AG10803 (cell line): ENCODE data around the gene KCTD16.

Source experiments
- DNase-seq: peaks from one replicate; pipeline ENCODE4 v3.0.0; 2010; ENCODE audit warnings: low read depth
- H3K4me3 ChIP-seq: 2 replicates; pipeline ENCODE4 v1.5.1; 2011; ENCODE audit warnings: mild to moderate bottlenecking, low read length, control low read depth
- TF ChIP-seq, protein P1 (sequence below): conservative IDR thresholded peaks from 2 replicates; pipeline ENCODE4 v1.5.1; 2011; ENCODE audit warnings: mild to moderate bottlenecking, low read length, control low read depth, inconsistent platforms

Gene KCTD16

DNA sequence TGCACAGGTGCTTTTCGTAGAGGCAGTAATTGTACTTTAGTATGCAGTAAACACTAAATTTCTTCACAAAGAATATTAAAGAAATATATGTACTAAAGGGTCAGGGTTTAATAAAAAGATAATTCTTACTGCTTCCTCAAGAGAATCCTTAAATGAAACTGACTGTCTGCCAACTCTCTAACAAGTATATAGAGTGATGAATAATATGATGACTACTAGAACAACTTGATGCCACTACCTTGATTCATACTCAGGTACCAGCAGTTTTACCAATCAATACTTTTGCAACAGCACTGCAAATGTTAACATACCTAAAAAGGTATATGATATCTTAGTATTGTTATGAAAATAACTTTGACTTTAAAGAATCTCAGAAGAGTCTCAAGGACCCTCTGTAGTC lies 4.0 kb upstream of the KCTD16 start:
- TF ChIP-seq, protein P1, sequence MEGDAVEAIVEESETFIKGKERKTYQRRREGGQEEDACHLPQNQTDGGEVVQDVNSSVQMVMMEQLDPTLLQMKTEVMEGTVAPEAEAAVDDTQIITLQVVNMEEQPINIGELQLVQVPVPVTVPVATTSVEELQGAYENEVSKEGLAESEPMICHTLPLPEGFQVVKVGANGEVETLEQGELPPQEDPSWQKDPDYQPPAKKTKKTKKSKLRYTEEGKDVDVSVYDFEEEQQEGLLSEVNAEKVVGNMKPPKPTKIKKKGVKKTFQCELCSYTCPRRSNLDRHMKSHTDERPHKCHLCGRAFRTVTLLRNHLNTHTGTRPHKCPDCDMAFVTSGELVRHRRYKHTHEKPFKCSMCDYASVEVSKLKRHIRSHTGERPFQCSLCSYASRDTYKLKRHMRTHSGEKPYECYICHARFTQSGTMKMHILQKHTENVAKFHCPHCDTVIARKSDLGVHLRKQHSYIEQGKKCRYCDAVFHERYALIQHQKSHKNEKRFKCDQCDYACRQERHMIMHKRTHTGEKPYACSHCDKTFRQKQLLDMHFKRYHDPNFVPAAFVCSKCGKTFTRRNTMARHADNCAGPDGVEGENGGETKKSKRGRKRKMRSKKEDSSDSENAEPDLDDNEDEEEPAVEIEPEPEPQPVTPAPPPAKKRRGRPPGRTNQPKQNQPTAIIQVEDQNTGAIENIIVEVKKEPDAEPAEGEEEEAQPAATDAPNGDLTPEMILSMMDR, result no peak
- no peak for DNase-seq
- no peak overlapping the region for H3K4me3 ChIP-seq

DNA sequence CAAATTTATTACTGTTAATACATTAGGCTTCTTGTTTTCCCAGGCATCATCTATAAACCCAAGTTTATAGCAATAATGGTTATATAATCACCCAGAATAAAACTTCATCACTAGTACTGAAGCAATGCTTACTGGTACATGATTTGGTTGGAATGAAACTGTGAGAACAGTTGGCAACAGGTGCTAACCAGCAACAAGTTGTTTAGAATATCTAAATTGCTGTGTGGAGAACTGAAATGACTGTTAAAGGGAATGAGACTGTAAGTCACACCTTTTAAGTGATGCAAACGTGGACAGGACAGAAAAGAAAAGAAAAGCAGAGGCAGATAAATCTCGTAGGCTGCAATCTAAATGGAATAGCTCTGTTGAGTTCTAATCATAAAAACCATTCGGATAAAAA lies 2.7 kb upstream of the KCTD16 start:
- DNase-seq, result no peak
- TF ChIP-seq, protein P1, result no peak
- H3K4me3 ChIP-seq, result peak overlapping the region; percentile 88; the same call in 1 of the 2 replicates

DNA sequence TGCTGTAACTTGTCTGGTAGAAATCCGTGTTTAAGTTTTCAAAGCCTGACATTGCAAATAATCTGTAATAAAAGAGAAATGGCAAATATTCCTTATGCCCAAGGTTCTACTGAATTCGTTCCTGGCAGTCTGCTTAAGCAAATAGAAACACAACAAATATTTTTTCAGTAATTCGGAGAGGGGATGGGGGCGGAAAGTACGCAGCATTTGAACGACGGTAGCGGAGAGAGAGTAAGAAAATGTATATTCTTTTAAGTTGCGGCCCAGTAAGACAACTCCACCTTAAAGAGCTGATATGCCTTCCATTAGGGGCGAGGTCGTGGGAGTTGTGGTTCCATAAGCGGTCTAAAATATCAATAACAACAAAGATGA lies 783 bp upstream of the KCTD16 start:
- DNase-seq, result no peak
- peak overlapping the region; percentile 88 for H3K4me3 ChIP-seq
- TF ChIP-seq, protein P1, result no peak

DNA sequence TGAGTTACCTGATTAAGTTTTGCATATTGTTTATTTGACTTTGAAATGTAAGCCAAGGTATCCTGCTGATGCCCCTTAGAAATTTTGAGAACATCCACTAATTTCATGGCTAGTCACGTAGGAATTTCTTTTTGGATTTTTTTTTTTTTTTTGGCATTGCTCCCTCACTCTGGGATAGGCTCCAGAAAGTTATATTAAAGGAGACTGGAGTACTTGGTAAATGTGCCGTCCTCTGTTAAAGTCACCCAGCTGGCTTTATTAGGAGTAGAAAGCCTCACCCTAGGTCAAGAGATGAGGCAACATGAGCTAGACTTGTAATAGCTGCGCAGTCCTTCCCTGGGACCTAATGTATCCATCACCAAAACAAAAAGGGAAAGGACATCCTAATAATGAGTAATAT lies 3.1 kb downstream of the KCTD16 start:
- no peak overlapping the region for H3K4me3 ChIP-seq
- TF ChIP-seq, protein P1, result no peak
- DNase-seq, result no peak

DNA sequence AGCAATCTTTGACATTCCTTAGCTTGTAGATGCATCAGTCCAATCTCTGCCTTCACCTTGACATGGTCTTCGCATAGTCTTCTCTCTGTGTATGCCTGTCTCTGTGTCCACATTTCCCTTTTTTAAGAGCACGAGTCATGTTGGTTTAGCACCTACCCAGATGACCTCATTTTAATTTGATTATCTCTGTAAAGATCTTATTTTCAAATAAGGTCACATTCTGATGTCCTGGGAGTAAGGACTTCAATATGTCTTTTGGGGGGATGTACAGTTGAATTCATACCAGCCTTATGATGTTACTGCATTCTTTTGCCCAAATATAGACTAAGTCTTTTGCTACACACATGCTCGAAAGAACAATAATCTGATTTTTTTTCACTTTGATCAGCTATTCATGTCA lies 6.9 kb downstream of the KCTD16 start:
- DNase-seq, result peak; percentile 68
- TF ChIP-seq, protein P1, result no peak
- no peak overlapping the region for H3K4me3 ChIP-seq

DNA sequence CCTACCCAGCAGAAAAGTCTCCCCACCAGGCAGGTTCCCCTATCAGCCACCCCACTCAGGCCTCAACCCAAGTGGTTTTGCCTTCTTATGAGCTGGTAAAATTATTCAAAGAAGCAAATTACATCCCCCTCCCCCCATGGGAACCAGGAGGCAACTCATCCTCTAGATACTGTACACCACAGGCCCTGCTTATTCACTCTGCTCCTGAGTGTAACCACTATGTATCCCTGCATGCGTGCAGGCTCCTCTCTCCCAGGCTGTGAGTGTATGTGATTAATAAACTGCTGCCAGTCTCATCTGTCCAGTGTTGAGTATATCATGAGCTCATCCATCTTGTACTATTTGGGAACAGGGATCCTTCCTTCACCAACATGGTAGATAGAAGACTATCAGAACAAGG lies 8.6 kb downstream of the KCTD16 start:
- peak; percentile 38 for DNase-seq
- TF ChIP-seq, protein P1, result no peak

DNA sequence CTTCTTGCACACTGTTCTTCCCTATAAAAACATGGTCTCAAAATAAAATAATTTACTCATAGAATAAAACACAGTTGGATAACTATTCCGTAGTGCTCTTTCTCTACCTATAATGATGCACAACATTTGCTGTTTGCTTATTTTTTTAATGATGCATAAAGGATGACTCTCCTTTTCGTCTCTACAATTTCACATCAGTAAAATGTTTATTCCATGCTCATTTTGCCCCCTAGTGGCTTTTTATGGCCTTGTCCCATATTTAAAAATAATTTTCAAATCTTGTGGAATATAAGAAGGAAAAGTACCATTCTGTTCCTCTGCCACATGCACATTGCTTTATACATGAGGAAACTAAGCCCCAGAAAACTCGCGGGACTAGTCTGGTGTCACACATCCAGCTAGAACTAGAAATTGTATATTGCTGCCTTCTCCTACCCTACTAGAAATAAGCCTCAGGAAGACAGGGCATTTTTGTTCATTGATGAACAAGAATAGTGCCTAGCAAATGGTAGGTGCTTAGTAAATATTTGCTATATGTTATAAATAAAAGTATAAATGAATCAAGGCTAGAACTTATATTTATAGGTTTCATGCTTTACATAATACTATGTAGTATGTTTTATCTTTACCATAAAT lies 12.7 kb downstream of the KCTD16 start:
- peak; percentile 55 for DNase-seq
- TF ChIP-seq, protein P1, result peak; percentile 72
- no peak overlapping the region for H3K4me3 ChIP-seq

More for the DNA sequence above, 8.6 kb downstream of the KCTD16 start:
- no peak overlapping the region for H3K4me3 ChIP-seq
